SH-SY5Y (cell line): ENCODE results near the gene ECI1.

ENCODE experiments used
- GATA2 ChIP-seq: IDR thresholded peaks from 2 replicates; pipeline ENCODE4 v1.6.1; 2011; ENCODE audit warnings: mild to moderate bottlenecking, low read depth, low read length
- GATA3 ChIP-seq: IDR thresholded peaks from 2 replicates; pipeline ENCODE4 v1.6.1; 2011; ENCODE audit warnings: low read depth, mild to moderate bottlenecking, low read length, moderate library complexity

Gene ECI1

GRCh38 chr16:2244926-2245795 lies 6.2 kb downstream of the ECI1 start:
- TF ChIP-seq GATA3 (no peak), GATA2 (no peak)

GRCh38 chr16:2244301-2244700 lies 7.1 kb downstream of the ECI1 start:
- TF ChIP-seq GATA3 (no peak), GATA2 (no peak)

- TF ChIP-seq GATA3 (no peak), GATA2 (no peak)
Measured at GRCh38 chr16:2243781-2244180, 7.6 kb downstream of the ECI1 start.

GRCh38 chr16:2243031-2243528 lies 8.3 kb downstream of the ECI1 start:
- no peak for TF ChIP-seq GATA2
- no peak for TF ChIP-seq GATA3

- TF ChIP-seq GATA2 (no peak), GATA3 (no peak)
Measured at GRCh38 chr16:2242598-2242997, 8.8 kb downstream of the ECI1 start.

GRCh38 chr16:2238838-2239675 lies 12.3 kb downstream of the ECI1 start:
- no peak for TF ChIP-seq GATA3
- TF ChIP-seq GATA2 = no peak

GRCh38 chr16:2238150-2238837 lies 13.1 kb downstream of the ECI1 start:
- no peak for TF ChIP-seq GATA2
- no peak for TF ChIP-seq GATA3

- TF ChIP-seq GATA2 (no peak), GATA3 (no peak)
Measured at GRCh38 chr16:2237493-2238149, 13.8 kb downstream of the ECI1 start.

GRCh38 chr16:2237102-2237482 lies 14.3 kb downstream of the ECI1 start:
- TF ChIP-seq GATA3 (no peak), GATA2 (no peak)

- TF ChIP-seq GATA2 (no peak), GATA3 (no peak)
Measured at GRCh38 chr16:2236337-2237101, 14.9 kb downstream of the ECI1 start, which contains the start of gene DNASE1L2. DNASE1L2 (plus strand) TSS chr16:2236444; CDS start chr16:2236817, 373 bp downstream.

- TF ChIP-seq GATA2 (no peak), GATA3 (no peak)
Measured at GRCh38 chr16:2235695-2236336, 15.6 kb downstream of the ECI1 start.

GRCh38 chr16:2235234-2235651 lies 16.1 kb downstream of the ECI1 start:
- no peak for TF ChIP-seq GATA2
- TF ChIP-seq GATA3 = no peak
